Measurements from ENCODE around the gene CNTF.

Gene CNTF

DNA sequence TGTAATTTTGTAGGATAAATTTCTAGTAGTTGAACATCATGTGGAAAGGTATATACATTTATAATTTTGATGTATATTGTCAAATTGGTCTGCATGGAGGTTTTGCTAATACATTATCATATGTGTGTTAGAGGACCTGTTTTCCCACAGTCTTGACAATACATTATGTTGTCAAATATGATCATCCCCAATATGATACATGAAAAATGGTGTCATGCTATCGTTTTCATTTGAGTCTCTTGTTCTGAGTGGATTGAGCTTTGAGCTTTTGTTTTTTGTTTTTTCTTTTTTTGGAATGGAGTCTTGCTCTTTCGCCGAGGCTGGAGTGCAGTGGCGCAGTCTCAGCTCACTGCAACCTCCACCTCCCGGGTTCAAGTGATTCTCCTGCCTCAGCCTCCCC lies 14.1 kb upstream of the CNTF start:
- no peak for DNase-seq

- no peak for DNase-seq
Observed at GRCh38 chr11:58609723-58610122, 12.7 kb upstream of the CNTF start.

DNA sequence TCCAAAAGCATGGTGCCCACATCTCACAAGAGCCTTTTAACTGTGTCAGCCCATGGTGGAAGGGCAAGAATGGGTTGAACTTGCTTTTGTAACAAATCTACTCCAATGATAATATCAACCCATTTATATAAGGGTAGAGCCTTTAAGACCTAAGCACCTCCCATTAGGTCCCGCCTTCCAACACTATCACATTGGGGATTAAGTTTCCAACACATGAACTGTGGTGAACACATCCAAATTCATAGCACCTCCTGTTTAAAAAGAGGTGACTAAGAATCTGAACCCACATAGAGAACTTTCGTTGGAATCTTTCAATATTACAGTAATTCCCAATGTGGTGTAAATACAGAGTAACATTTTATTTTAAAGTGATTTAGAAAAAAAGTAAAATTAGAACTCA lies 9.2 kb upstream of the CNTF start:
- DNase-seq: no peak

DNA sequence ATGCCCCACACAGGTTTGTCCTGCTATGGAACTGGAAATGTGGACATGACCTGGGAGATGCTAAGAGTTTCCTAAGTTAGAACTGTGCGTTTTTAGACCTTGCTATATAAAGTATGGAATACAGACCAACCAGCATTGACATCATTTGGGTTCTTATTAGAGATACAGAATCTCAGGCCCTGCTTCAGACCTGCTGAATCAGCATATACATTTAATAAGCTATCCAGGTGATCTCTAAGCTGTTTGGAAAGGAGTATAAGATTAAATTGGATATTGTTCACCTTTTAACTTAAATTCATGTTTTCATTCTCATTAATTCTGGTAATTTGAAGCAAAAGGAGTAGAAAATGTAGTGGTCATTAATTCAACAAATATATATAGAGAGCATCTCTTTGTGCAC lies 6.9 kb upstream of the CNTF start:
- DNase-seq: no peak

DNA sequence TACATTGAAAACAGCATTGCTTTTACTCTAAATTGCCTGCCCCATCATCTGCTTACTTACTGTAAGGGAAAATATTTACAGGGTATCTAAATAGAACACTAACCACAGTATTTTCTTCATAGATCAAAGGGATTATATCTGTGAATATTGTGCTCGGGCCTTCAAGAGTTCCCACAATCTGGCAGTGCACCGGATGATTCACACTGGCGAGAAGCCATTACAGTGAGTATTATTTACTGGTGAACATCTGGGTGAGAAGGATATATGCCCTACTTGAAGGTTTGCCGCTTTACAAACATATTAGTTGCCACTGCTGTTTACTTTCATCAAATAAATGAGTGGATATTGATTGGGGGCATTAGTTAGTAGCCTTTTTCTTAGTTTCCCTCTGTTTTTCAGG lies 5.9 kb upstream of the CNTF start:
- DNase-seq: peak; percentile 34

DNA sequence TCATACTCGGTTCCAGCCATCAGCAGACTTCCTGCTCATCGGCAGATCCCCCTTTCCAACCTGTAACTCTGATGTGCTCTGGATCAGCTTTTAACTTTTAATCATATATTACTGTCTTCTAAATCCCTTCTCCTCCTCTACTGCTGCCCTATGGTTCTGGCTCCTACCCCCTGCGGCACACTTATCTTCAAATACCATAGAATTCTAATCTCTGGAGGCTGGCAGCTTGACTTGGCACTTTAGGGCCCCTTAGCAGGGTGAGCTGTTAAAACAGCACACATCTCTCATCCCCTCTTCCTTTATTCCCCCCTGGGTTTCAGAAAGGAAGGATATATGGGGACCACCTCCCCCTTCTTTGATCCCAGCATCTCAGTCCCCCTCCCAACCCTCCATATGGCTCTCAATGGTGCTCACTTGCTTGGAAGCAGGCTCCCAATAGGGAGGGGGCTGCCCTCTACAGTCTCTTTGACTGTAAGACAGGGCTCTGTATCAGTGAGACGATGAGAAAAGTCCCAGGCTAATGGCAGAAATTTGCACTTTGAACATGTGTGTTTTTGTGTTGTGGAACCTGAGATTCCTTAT lies 4.4 kb upstream of the CNTF start:
- no peak for DNase-seq

- DNase-seq: no peak
Observed at GRCh38 chr11:58621586-58622262, 741 bp upstream of the CNTF start.

DNA sequence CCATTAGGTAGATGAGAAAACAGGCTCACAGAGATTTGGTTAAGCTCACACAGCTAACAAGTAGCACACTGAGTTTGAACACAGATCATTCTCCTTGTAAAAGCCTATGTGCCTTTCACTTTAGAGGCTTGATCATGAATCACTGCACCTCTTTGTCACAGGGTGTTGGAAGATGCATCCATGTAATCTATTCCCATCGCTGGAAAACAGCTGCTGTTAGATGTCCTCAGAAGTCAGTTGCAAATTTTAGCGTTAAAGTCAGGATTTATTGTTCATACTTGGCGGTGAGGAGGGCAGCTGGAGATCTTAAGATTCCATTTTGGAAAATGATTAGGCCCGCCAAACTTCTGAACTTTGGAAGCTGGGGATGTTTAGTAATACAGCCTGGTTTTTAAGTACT lies 2.6 kb downstream of the CNTF start:
- DNase-seq: no peak

GRCh38 chr11:58625826-58626460 lies 3.5 kb downstream of the CNTF start:
- no peak for DNase-seq

GRCh38 chr11:58626934-58627483 lies 4.5 kb downstream of the CNTF start:
- no peak for DNase-seq

- no peak for DNase-seq
Observed at GRCh38 chr11:58628446-58628845, 6.0 kb downstream of the CNTF start.

GRCh38 chr11:58629857-58630256 lies 7.4 kb downstream of the CNTF start:
- peak; percentile 24 for DNase-seq

DNA sequence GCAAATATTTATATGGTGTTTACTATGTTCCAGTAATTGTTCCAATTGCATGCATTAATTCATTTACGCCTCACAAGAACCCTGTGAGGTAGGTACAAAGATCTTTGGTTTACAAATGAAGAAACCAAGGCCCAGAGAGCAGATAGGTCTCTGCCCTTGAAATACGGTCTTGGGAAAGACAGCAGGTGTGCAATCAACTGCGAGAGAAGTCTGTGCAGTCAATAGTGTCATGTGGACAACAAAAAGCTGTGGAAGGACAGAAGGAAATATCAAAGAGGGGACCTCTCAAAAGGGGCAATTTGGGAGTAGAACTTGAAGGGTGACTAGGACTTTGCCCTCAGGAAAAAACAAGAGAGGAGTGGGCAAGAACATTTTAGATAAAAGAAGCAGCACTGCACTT lies 8.9 kb downstream of the CNTF start:
- no peak for DNase-seq

DNA sequence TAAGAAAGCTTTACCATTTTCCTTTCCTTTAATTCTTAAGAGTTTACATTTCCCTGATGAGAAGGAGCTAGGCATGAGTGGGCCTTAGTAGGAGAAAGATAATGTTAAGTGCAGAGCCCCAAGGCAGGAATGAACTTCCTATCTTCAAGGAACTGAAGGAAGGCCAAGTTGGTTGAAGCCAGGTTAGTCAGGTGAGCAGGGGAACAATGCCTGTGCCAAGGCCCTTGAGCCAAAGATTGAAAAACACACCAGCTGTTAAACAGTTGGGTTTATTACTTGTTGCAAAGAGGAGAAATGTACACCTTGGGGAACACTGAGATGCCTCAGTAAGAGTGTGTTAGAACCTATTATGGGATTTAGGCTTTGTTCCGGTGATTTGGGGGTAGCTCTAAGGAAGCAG lies 10.0 kb downstream of the CNTF start:
- DNase-seq: no peak

DNA sequence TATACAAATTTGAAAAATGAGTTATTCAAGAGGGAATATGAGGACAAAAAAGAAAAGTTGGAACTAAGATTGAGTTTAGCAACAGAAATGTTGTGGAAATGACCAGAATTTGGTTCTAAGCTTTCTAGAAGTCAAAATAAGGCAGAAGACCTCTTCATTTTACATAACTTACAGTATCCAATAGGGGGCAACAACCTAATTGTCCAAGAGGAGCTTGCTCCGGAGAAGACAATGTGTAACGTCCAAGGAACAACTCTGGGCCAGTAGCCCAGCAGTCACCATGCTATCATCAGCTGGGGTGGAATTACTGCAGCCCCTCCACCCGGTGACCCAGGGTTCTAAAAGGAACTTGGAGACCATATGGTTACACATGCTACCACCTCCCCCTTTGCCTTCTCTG lies 14.1 kb downstream of the CNTF start:
- no peak for DNase-seq

GRCh38 chr11:58637371-58637770 lies 14.9 kb downstream of the CNTF start:
- no peak for DNase-seq

DNA sequence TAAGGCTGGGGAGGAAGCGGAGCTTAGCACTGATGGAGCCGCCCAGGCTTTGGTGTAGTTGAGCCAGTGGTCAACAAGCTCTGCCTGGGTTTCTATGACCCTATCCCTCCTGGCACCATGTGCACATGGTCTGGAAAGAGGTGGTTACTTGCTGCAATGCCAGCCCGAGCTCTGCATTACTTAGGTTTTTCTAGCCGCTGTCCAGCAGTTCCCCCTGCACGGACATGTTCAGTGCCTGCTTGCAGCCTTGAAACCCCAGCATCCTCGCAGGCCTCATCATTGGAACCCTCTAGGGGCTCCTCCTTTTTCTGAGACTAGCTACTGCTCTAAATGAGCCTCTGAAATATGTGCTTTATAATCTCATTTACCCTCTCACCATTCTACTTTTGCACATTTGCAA lies 16.6 kb downstream of the CNTF start:
- DNase-seq: no peak

DNA sequence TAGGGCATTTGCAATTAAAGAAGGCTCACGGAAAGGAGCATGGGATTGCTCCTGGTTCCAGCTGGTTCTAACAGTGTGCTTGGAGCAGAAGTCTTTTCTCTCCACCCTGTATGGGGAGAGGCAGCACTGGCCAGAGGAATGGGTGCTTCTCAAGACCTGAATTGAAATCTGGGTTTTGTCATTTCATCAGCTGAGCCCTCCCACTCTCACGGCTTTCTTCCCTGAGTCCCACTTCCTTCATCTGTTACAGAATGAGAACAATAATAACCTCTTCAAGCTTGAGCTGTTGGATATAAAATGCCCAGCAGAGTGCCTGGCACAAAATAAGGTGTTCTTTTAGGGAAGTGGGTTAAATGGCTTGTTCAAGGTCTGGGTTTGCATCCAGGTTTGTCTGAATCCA lies 17.2 kb downstream of the CNTF start:
- DNase-seq: no peak

- DNase-seq: no peak
Observed at GRCh38 chr11:58640386-58641023, 18.0 kb downstream of the CNTF start.

DNA sequence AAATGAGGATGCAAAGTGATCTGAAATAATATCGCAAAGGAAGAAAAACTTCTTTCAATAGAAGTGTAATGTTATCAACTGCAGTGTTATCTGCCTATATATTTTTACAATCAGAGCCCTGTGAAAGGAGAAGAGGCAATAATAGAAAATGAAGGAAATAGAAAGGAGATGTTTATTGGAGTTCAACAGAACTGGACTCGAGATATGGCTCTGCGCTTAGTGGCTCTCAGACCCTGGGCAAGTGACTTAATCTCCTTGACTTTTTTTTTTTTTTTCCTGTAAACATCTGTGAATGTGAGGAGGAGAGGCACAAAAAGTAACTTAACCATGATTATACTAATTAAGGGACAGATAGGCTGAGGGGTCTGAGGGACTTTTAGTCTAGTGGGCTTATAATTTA lies 18.9 kb downstream of the CNTF start:
- DNase-seq: no peak

- DNase-seq: no peak
Observed at GRCh38 chr11:58641803-58642581, 19.5 kb downstream of the CNTF start.

- no peak for DNase-seq
Observed at GRCh38 chr11:58645854-58646253, 23.4 kb downstream of the CNTF start.

- DNase-seq: no peak
Observed at GRCh38 chr11:58647141-58647699, 24.8 kb downstream of the CNTF start.

All from amniotic stem cell (primary cell).